Keratinocyte (primary cell): ENCODE results near the gene PLA1A. TPM values are rescaled to one million over a fixed set of nuclear protein-coding genes. Genes with fewer than 3 reads are reported as not detected.
A peak's percentile ranks its signal among the peaks of the same experiment; 100 is the strongest.

Experiments used
- DNase-seq: peaks from one replicate; pipeline ENCODE4 v3.0.0-alpha.2; 2011; ENCODE audit warnings: low read depth, missing footprints, low spot score
- FAIRE-seq: peaks from 2 replicates; lab custom pipeline; 2011; peaks lifted over from hg19 to GRCh38; lab: Jason Lieb, UNC
- H2AFZ ChIP-seq: 2 replicates; pipeline ENCODE4 v1.6.0; 2012; ENCODE audit warnings: low read length, control low read depth, inconsistent platforms; ENCODE audit not compliant: control insufficient read depth
- H3K27ac ChIP-seq: 2 replicates; pipeline ENCODE4 v1.5.1; 2011; ENCODE audit warnings: low read length; ENCODE audit not compliant: control insufficient read depth, insufficient read depth
- H3K27me3 ChIP-seq: 3 replicates; pipeline ENCODE4 v1.6.0; 2011; ENCODE audit warnings: low read length; ENCODE audit not compliant: control insufficient read depth, insufficient read depth; ENCODE audit errors: extremely low read depth
- H3K36me3 ChIP-seq, 2 experiments: 2 replicates in 1 of 2; 3 replicates in 1 of 2; pipeline ENCODE4 v1.5.1; 2011; ENCODE audit warnings: low read length in 2 of 2, mild to moderate bottlenecking in 1 of 2; ENCODE audit not compliant: control insufficient read depth in 2 of 2, insufficient read depth in 2 of 2; ENCODE audit errors: extremely low read depth in 1 of 2
- H3K4me1 ChIP-seq: 3 replicates; pipeline ENCODE4 v1.5.1; 2011; ENCODE audit warnings: low read length; ENCODE audit not compliant: control insufficient read depth, insufficient read depth; ENCODE audit errors: extremely low read depth
- H3K4me2 ChIP-seq: 3 replicates; pipeline ENCODE4 v1.6.0; 2011; ENCODE audit warnings: low read depth, low read length; ENCODE audit not compliant: control insufficient read depth, insufficient read depth; ENCODE audit errors: extremely low read depth
- H3K4me3 ChIP-seq, 3 experiments: fragments of 200-600 bp in 1 of 3; sonication (generic) in 1 of 3; 2 replicates in 2 of 3; 3 replicates in 1 of 3; pipeline ENCODE4 v1.5.1; 2011 to 2016; ENCODE audit warnings: low read length in 3 of 3, mild to moderate bottlenecking in 3 of 3, control low read depth in 2 of 3, inconsistent platforms in 1 of 3, low read depth in 1 of 3, mixed read lengths in 1 of 3, mixed run types in 1 of 3, moderate library complexity in 1 of 3; ENCODE audit not compliant: control insufficient read depth in 2 of 3, insufficient read depth in 2 of 3; ENCODE audit errors: extremely low read depth in 1 of 3
- H3K79me2 ChIP-seq: 2 replicates; pipeline ENCODE4 v1.6.0; 2012; ENCODE audit warnings: low read length; ENCODE audit not compliant: control insufficient read depth, insufficient read depth
- H3K9ac ChIP-seq: 3 replicates; pipeline ENCODE4 v1.6.0; 2011; ENCODE audit warnings: low read length; ENCODE audit not compliant: control insufficient read depth, insufficient read depth; ENCODE audit errors: extremely low read depth
- H3K9me1 ChIP-seq: 3 replicates; pipeline ENCODE4 v1.6.0; 2011; ENCODE audit warnings: low read length; ENCODE audit not compliant: control insufficient read depth, insufficient read depth; ENCODE audit errors: extremely low read depth
- H3K9me3 ChIP-seq: 2 replicates; pipeline ENCODE4 v1.5.1; 2012; ENCODE audit warnings: low read depth, low read length; ENCODE audit not compliant: control insufficient read depth
- H4K20me1 ChIP-seq: 3 replicates; pipeline ENCODE4 v1.6.0; 2011; ENCODE audit warnings: low read length; ENCODE audit not compliant: control insufficient read depth, insufficient read depth; ENCODE audit errors: extremely low read depth
- EZH2 ChIP-seq: IDR thresholded peaks from one replicate; pipeline ENCODE4 v1.6.1; 2012; ENCODE audit warnings: inconsistent platforms, mild to moderate bottlenecking, low read length, moderate library complexity
- dilution Hi-C: fragments of 300-500 bp; cut with MboI; formaldehyde crosslinking; loops from one replicate; pipeline ENCODE4 v1.7.0; 2020; ENCODE audit warnings: low sequenced_read_pairs; ENCODE audit not compliant: extremely low pct_ligation_motif_present
- polyA plus RNA-seq, 5 experiments: library from polyadenylated mRNA; depleted of rRNA in 3 of 5; stranded (reverse) in 3 of 5; stranded (forward) in 1 of 5; unstranded in 1 of 5; fragments of >200 nt; gene quantifications; 1 replicate in 1 of 5; 2 replicates in 3 of 5; 3 replicates in 1 of 5; pipeline versions ENCODE4 v1.2.1 to v1.2.3, GENCODE V29; 2011 to 2012; ENCODE audit warnings: missing spikeins in 2 of 5, low read depth in 1 of 5, low replicate concordance in 1 of 5
- TF ChIP-seq, protein P1 (sequence below), 3 experiments: IDR thresholded peaks in 1 of 3; conservative IDR thresholded peaks in 1 of 3; optimal IDR thresholded peaks in 1 of 3; 2 replicates in 2 of 3; 3 replicates in 1 of 3; pipeline versions ENCODE3 to v1.5.1; 2011; ENCODE audit warnings: low read length in 3 of 3, mild to moderate bottlenecking in 3 of 3, moderate library complexity in 2 of 3, control low read depth in 1 of 3, inconsistent platforms in 1 of 3; ENCODE audit not compliant: insufficient read depth in 2 of 3; ENCODE audit errors: extremely low read depth in 1 of 3

PLA1A gene
- polyA plus RNA-seq, 1 donor (not counting 4 experiments of a cell fraction or from before 2014, with no cell fraction given): not detected

- Histone ChIP-seq H3K27ac (no peak overlapping the region), H3K9me3 (no peaks in the 10 kb centered on the region), H3K4me1 (no peaks in the 10 kb centered on the region), H3K79me2 (no peaks in the 10 kb centered on the region), H2AFZ (no peak overlapping the region), H3K4me2 (no peak overlapping the region), H3K36me3 (peaks cover 9 to 11% of the 10 kb centered on the region in 2 experiments), H3K9me1 (no peaks in the 10 kb centered on the region), H3K4me3 (no peak overlapping the region), H3K9ac (no peak overlapping the region), H3K27me3 (no peaks in the 10 kb centered on the region), H4K20me1 (no peaks in the 10 kb centered on the region)
- dilution Hi-C loops: no loop called here
- TF ChIP-seq, protein P1, sequence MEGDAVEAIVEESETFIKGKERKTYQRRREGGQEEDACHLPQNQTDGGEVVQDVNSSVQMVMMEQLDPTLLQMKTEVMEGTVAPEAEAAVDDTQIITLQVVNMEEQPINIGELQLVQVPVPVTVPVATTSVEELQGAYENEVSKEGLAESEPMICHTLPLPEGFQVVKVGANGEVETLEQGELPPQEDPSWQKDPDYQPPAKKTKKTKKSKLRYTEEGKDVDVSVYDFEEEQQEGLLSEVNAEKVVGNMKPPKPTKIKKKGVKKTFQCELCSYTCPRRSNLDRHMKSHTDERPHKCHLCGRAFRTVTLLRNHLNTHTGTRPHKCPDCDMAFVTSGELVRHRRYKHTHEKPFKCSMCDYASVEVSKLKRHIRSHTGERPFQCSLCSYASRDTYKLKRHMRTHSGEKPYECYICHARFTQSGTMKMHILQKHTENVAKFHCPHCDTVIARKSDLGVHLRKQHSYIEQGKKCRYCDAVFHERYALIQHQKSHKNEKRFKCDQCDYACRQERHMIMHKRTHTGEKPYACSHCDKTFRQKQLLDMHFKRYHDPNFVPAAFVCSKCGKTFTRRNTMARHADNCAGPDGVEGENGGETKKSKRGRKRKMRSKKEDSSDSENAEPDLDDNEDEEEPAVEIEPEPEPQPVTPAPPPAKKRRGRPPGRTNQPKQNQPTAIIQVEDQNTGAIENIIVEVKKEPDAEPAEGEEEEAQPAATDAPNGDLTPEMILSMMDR (optimal IDR thresholded peaks at IDR 0.05 in 1 of 3, IDR thresholded peaks at IDR 0.05 in 1 of 3, conservative IDR thresholded peaks at IDR 0.05 in 1 of 3; ENCODE audit: extremely low read depth in 1 of 3, insufficient read depth in 2 of 3, low read length in 3 of 3): no peak
- no peak for TF ChIP-seq EZH2
- FAIRE-seq (peak; percentile 29), DNase-seq (no peak)
Observed at GRCh38 chr3:119669906-119670570, 72.4 kb downstream of the PLA1A start.

GRCh38 chr3:119672776-119673175 is 75.1 kb downstream of the PLA1A start:
- Histone ChIP-seq H3K27me3 (no peaks in the 10 kb centered on the region), H3K9ac (no peak overlapping the region), H3K9me1 (no peaks in the 10 kb centered on the region), H3K79me2 (peaks cover 13% of the 10 kb centered on the region), H3K27ac (no peak overlapping the region), H4K20me1 (no peaks in the 10 kb centered on the region), H3K4me2 (no peak overlapping the region), H3K36me3 (peaks cover 11% of the 10 kb centered on the region in 2 experiments), H3K4me3 (no peak overlapping the region), H3K9me3 (no peaks in the 10 kb centered on the region), H2AFZ (no peak overlapping the region), H3K4me1 (peaks cover 9% of the 10 kb centered on the region)
- DNase-seq (no peak), FAIRE-seq (no peak)
- TF ChIP-seq EZH2: no peak
- dilution Hi-C loops: no loop called here
